Measurements from ENCODE around the gene PRXL2A.
"Not testable (repeated sequence)": the region's sequence is repeated elsewhere in the genome, so short reads cannot be mapped to it uniquely, and the experiment has no call there.

DNA sequence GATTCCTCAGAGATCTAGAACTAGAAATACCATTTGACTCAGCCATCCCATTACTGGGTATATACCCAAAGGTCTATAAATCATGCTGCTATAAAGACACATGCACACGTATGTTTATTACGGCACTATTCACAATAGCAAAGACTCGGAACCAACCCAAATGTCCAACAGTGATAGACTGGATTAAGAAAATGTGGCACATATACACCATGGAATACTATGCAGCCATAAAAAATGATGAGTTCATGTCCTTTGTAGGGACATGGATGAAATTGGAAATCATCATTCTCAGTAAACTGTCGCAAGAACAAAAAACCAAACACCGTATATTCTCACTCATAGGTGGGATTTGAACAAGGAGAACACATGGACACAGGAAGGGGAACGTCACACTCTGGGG is 72.0 kb downstream of the PRXL2A start:
- TF ChIP-seq PPARA (CRISPR knock-in tag; IDR thresholded peaks at IDR 0.05; ENCODE audit: borderline replicate concordance); BACH2 (CRISPR knock-in tag; IDR thresholded peaks at IDR 0.05; ENCODE audit: borderline replicate concordance); CSDC2 (CRISPR knock-in tag; IDR thresholded peaks at IDR 0.05); ZC3H10 (CRISPR knock-in tag; IDR thresholded peaks at IDR 0.05); GLIS3 (CRISPR knock-in tag; IDR thresholded peaks at IDR 0.05); ARNTL (CRISPR knock-in tag; IDR thresholded peaks at IDR 0.05; ENCODE audit: borderline replicate concordance, low read depth); TCF4 (CRISPR knock-in tag; IDR thresholded peaks at IDR 0.05; ENCODE audit: borderline replicate concordance); RARB (CRISPR knock-in tag; IDR thresholded peaks at IDR 0.05): not testable (repeated sequence)
- TF ChIP-seq, protein P1, sequence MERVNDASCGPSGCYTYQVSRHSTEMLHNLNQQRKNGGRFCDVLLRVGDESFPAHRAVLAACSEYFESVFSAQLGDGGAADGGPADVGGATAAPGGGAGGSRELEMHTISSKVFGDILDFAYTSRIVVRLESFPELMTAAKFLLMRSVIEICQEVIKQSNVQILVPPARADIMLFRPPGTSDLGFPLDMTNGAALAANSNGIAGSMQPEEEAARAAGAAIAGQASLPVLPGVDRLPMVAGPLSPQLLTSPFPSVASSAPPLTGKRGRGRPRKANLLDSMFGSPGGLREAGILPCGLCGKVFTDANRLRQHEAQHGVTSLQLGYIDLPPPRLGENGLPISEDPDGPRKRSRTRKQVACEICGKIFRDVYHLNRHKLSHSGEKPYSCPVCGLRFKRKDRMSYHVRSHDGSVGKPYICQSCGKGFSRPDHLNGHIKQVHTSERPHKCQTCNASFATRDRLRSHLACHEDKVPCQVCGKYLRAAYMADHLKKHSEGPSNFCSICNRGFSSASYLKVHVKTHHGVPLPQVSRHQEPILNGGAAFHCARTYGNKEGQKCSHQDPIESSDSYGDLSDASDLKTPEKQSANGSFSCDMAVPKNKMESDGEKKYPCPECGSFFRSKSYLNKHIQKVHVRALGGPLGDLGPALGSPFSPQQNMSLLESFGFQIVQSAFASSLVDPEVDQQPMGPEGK (CRISPR knock-in tag; IDR thresholded peaks at IDR 0.05; ENCODE audit: borderline replicate concordance), result not testable (repeated sequence)
- TF ChIP-seq, protein P2, sequence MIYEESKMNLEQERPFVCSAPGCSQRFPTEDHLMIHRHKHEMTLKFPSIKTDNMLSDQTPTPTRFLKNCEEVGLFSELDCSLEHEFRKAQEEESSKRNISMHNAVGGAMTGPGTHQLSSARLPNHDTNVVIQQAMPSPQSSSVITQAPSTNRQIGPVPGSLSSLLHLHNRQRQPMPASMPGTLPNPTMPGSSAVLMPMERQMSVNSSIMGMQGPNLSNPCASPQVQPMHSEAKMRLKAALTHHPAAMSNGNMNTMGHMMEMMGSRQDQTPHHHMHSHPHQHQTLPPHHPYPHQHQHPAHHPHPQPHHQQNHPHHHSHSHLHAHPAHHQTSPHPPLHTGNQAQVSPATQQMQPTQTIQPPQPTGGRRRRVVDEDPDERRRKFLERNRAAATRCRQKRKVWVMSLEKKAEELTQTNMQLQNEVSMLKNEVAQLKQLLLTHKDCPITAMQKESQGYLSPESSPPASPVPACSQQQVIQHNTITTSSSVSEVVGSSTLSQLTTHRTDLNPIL (CRISPR knock-in tag; IDR thresholded peaks at IDR 0.05; ENCODE audit: low read depth), result not testable (repeated sequence)
- TF ChIP-seq, protein P3, sequence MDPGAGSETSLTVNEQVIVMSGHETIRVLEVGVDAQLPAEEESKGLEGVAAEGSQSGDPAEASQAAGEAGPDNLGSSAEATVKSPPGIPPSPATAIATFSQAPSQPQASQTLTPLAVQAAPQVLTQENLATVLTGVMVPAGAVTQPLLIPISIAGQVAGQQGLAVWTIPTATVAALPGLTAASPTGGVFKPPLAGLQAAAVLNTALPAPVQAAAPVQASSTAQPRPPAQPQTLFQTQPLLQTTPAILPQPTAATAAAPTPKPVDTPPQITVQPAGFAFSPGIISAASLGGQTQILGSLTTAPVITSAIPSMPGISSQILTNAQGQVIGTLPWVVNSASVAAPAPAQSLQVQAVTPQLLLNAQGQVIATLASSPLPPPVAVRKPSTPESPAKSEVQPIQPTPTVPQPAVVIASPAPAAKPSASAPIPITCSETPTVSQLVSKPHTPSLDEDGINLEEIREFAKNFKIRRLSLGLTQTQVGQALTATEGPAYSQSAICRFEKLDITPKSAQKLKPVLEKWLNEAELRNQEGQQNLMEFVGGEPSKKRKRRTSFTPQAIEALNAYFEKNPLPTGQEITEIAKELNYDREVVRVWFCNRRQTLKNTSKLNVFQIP (CRISPR knock-in tag; IDR thresholded peaks at IDR 0.05; ENCODE audit: borderline replicate concordance, low read depth), result not testable (repeated sequence)
- TF ChIP-seq, protein P4, sequence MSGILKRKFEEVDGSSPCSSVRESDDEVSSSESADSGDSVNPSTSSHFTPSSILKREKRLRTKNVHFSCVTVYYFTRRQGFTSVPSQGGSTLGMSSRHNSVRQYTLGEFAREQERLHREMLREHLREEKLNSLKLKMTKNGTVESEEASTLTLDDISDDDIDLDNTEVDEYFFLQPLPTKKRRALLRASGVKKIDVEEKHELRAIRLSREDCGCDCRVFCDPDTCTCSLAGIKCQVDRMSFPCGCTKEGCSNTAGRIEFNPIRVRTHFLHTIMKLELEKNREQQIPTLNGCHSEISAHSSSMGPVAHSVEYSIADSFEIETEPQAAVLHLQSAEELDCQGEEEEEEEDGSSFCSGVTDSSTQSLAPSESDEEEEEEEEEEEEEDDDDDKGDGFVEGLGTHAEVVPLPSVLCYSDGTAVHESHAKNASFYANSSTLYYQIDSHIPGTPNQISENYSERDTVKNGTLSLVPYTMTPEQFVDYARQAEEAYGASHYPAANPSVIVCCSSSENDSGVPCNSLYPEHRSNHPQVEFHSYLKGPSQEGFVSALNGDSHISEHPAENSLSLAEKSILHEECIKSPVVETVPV (CRISPR knock-in tag; IDR thresholded peaks at IDR 0.05), result not testable (repeated sequence)
